OCI-LY3 (cell line): ENCODE data around the gene NUP188.
A peak's percentile ranks its signal among the peaks of the same experiment; 100 is the strongest.
"Not testable (repeated sequence)": the region's sequence is repeated elsewhere in the genome, so short reads cannot be mapped to it uniquely, and the experiment has no call there.

Experiments used
- H2AFZ ChIP-seq: fragments of 200-600, 300-600 bp; shearing (Covaris generic); 2 replicates; pipeline ENCODE4 v1.6.0; 2014; ENCODE audit warnings: antibody characterized with exemption, low read depth, low read length
- H3K27ac ChIP-seq: fragments of 200-600, 300-600 bp; sonication (generic); 2 replicates; pipeline ENCODE4 v1.5.1; 2014; ENCODE audit warnings: mild to moderate bottlenecking, low read length, moderate library complexity, mixed read lengths
- H3K27me3 ChIP-seq: fragments of 200-600, 300-600 bp; sonication (generic); 2 replicates; pipeline ENCODE4 v1.6.1; 2014; ENCODE audit warnings: low read depth, low read length, mixed read lengths
- H3K36me3 ChIP-seq: fragments of 200-600, 300-600 bp; sonication (generic); replicated peaks from 2 replicates; pipeline ENCODE3; 2014; ENCODE audit warnings: low read depth, low read length, mixed read lengths
- H3K4me1 ChIP-seq: fragments of 300-600, 200-600 bp; sonication (generic); 2 replicates; pipeline ENCODE4 v1.6.1; 2014; ENCODE audit warnings: low read length, mixed read lengths
- H3K4me2 ChIP-seq: fragments of 200-600, 300-600 bp; sonication (generic); 2 replicates; pipeline ENCODE4 v1.6.1; 2014; ENCODE audit warnings: low read length, mixed read lengths
- H3K4me3 ChIP-seq: fragments of 300-600, 200-600 bp; sonication (generic); 2 replicates; pipeline ENCODE4 v1.5.1; 2014; ENCODE audit warnings: antibody characterized with exemption, mild to moderate bottlenecking, low read length, moderate library complexity
- H3K79me2 ChIP-seq: fragments of 300-600, 200-600 bp; shearing (Covaris generic); 2 replicates; pipeline ENCODE4 v1.6.1; 2014; ENCODE audit warnings: mild to moderate bottlenecking, low read length, mixed read lengths
- H3K9ac ChIP-seq: fragments of 300-600, 200-600 bp; shearing (Covaris generic); 2 replicates; pipeline ENCODE4 v1.6.0; 2014; ENCODE audit warnings: mild to moderate bottlenecking, low read length, moderate library complexity
- H3K9me3 ChIP-seq: fragments of 200-600, 300-600 bp; shearing (Covaris generic); 2 replicates; pipeline ENCODE4 v1.6.1; 2014; ENCODE audit warnings: low read length, mixed read lengths; ENCODE audit not compliant: insufficient read depth
- H4K20me1 ChIP-seq: fragments of 200-600, 300-600 bp; sonication (generic); 2 replicates; pipeline ENCODE4 v1.6.1; 2016; ENCODE audit warnings: low read length, mixed read lengths; ENCODE audit not compliant: insufficient read depth
- EZH2phosphoT487 ChIP-seq: fragments of 200-600 bp; shearing (Covaris generic); IDR thresholded peaks from 2 replicates; pipeline ENCODE4 v1.6.1; 2018; ENCODE audit warnings: antibody characterized with exemption, mixed run types, low read depth
- TF ChIP-seq, protein P1 (sequence below): fragments of 200-600, 300-600 bp; sonication (generic); IDR thresholded peaks from 2 replicates; pipeline ENCODE4 v1.5.1; 2014; ENCODE audit warnings: antibody characterized with exemption, low read length, low read depth

The NUP188 gene

DNA sequence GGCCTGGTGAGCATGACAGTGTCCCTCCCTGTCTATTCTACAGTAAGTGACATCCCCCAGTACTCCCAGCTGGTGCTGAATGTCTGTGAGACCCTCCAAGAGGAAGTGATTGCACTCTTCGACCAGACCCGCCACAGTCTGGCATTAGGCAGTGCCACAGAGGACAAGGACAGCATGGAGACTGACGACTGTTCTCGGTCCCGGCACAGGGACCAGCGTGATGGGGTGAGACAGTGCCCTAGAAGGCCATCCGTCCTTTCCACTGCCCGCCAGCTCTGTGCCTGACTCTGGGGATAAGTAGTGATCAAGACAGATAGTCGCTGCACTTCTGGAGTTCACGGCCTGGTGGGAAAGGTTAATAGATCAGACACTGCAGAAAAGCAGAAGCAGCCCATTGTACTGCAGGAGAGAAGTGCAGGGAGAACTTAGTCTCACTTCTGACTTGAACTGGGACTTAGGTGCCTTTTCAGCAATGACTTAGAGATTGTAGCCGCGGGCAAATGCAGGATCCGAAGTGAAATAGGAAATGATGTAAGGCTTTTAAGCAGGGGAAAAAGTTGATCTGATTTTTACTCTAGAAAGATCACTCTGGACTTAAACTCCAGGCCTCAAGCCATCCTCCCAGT, 52.2 kb downstream of the NUP188 start:
- H3K9me3 ChIP-seq, result no peaks in the 10 kb centered on the region
- H2AFZ ChIP-seq, result no peak overlapping the region
- TF ChIP-seq EZH2phosphoT487, result no peak
- TF ChIP-seq, protein P1, sequence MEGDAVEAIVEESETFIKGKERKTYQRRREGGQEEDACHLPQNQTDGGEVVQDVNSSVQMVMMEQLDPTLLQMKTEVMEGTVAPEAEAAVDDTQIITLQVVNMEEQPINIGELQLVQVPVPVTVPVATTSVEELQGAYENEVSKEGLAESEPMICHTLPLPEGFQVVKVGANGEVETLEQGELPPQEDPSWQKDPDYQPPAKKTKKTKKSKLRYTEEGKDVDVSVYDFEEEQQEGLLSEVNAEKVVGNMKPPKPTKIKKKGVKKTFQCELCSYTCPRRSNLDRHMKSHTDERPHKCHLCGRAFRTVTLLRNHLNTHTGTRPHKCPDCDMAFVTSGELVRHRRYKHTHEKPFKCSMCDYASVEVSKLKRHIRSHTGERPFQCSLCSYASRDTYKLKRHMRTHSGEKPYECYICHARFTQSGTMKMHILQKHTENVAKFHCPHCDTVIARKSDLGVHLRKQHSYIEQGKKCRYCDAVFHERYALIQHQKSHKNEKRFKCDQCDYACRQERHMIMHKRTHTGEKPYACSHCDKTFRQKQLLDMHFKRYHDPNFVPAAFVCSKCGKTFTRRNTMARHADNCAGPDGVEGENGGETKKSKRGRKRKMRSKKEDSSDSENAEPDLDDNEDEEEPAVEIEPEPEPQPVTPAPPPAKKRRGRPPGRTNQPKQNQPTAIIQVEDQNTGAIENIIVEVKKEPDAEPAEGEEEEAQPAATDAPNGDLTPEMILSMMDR, result no peak
- H3K9ac ChIP-seq, result no peak overlapping the region
- no peaks in the 10 kb centered on the region for H3K27me3 ChIP-seq
- H3K4me3 ChIP-seq, result no peak overlapping the region
- peaks cover 57% of the 10 kb centered on the region for H3K36me3 ChIP-seq
- H3K79me2 ChIP-seq, result no peaks in the 10 kb centered on the region
- H3K27ac ChIP-seq, result 0 out of 2 replicates have a peak overlapping the region, but pooled peaks have one; percentile 2
- no peaks in the 10 kb centered on the region for H3K4me1 ChIP-seq
- H4K20me1 ChIP-seq, result no peaks in the 10 kb centered on the region
- no peak overlapping the region for H3K4me2 ChIP-seq

DNA sequence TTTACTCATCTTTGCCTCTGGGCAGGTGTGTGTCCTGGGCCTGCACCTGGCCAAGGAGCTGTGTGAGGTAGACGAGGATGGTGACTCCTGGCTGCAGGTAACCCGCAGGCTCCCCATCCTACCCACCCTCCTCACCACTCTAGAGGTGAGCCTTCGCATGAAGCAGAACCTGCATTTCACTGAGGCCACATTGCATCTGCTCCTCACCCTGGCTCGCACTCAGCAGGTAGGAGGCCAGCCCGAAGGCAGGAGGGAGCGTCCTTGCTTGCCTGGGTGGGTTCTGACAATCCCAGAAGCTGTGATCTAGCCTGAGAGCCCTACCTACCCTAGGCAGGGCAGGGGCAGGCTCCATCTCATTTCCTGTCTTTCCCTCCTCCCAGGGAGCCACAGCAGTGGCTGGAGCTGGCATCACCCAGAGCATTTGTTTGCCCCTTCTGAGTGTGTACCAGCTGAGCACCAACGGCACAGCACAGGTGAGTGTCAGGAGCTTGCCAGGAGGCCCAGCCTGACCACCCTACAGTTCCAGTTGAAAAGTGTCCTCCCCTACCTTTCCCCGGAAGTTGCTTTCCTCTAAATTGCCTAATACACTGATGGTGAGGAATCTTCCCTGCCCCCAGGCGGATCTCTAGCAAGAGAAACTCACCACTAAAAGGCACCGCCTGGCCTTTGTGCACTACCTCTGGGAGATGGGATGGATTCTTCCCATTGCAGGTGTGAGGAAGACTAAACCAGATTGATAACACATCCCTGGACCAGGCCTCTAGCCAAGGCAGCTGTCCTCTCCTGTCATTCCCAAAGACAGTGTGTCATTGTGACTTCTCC, 54.2 kb downstream of the NUP188 start:
- Histone ChIP-seq H3K79me2 (no peaks in the 10 kb centered on the region), H4K20me1 (no peaks in the 10 kb centered on the region), H3K9me3 (no peaks in the 10 kb centered on the region), H3K27me3 (no peaks in the 10 kb centered on the region), H3K4me3 (no peak overlapping the region), H3K9ac (no peak overlapping the region), H3K4me1 (no peaks in the 10 kb centered on the region), H3K36me3 (peaks cover 57% of the 10 kb centered on the region), H3K4me2 (no peak overlapping the region), H3K27ac (no peak overlapping the region), H2AFZ (no peak overlapping the region)
- TF ChIP-seq, protein P1, result no peak
- no peak for TF ChIP-seq EZH2phosphoT487

- no peak overlapping the region for H2AFZ ChIP-seq
- no peak for TF ChIP-seq EZH2phosphoT487
- TF ChIP-seq, protein P1, result no peak
- no peak overlapping the region for H3K4me3 ChIP-seq
- H3K27me3 ChIP-seq, result no peaks in the 10 kb centered on the region
- no peaks in the 10 kb centered on the region for H3K79me2 ChIP-seq
- H3K4me2 ChIP-seq, result no peak overlapping the region
- no peaks in the 10 kb centered on the region for H3K4me1 ChIP-seq
- H3K27ac ChIP-seq, result no peak overlapping the region
- H3K36me3 ChIP-seq, result peaks cover 58% of the 10 kb centered on the region
- H3K9me3 ChIP-seq, result no peaks in the 10 kb centered on the region
- no peak overlapping the region for H3K9ac ChIP-seq
- no peaks in the 10 kb centered on the region for H4K20me1 ChIP-seq
Observed at GRCh38 chr9:129002992-129003391, 55.5 kb downstream of the NUP188 start.

DNA sequence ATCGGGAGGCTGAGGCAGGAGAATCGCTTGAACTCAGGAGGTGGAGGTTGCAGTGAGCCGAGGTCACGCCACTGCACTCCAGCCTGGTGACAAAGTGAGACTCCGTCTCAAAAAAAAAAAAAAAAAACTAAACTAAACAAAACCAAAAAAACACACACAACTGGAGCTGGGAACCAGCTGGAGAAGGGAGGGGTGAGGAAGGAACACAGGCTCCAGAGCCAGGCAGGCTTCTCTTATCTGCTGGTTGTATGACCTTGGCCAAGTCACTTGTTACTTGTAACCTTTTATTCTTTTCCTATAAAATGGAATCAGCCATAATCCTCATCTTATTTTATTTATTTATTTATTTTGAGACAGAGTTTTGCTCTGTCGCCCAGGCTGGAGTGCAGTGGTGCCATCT, 56.7 kb downstream of the NUP188 start:
- not testable (repeated sequence) for H3K9ac ChIP-seq, H3K4me3 ChIP-seq, H3K27ac ChIP-seq, H3K4me2 ChIP-seq, H3K27me3 ChIP-seq, H3K79me2 ChIP-seq, H3K9me3 ChIP-seq, H2AFZ ChIP-seq, H3K4me1 ChIP-seq, H4K20me1 ChIP-seq
- H3K36me3 ChIP-seq, result peaks cover 53% of the 10 kb centered on the region
